HG02623 (cell line): ENCODE results near the gene BPIFB2.

Experiments
- ATAC-seq: cut with Tn5 transposase; IDR thresholded peaks from one replicate; pipeline ENCODE4 v1.9.1; 2021; ENCODE audit warnings: moderate library complexity; ENCODE audit not compliant: unreplicated experiment

Gene BPIFB2

GRCh38 chr20:33020278-33021161 lies 13.0 kb downstream of the BPIFB2 start:
- no peak for ATAC-seq

- no peak for ATAC-seq
Measured at GRCh38 chr20:33021879-33022278, 14.4 kb downstream of the BPIFB2 start.

GRCh38 chr20:33022289-33022688 lies 14.8 kb downstream of the BPIFB2 start:
- ATAC-seq, result no peak

GRCh38 chr20:33022694-33023438 lies 15.4 kb downstream of the BPIFB2 start:
- no peak for ATAC-seq

GRCh38 chr20:33023439-33024242 lies 16.1 kb downstream of the BPIFB2 start:
- ATAC-seq, result no peak

DNA sequence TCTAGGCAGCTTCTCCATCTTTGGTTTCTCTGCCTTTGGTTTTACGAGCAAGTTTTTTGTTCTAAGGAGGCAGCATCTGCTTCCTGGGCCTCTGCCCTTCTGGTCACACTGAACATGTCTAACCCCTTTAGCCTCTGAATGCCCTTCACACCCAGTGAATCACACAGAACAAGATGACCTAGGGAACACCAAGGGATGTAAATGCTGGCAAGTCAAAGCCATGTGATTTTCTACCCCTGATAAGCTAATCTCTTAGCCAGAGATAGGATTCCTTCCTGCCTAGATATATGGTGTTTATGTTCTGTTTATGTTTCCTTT lies 16.7 kb downstream of the BPIFB2 start:
- no peak for ATAC-seq

DNA sequence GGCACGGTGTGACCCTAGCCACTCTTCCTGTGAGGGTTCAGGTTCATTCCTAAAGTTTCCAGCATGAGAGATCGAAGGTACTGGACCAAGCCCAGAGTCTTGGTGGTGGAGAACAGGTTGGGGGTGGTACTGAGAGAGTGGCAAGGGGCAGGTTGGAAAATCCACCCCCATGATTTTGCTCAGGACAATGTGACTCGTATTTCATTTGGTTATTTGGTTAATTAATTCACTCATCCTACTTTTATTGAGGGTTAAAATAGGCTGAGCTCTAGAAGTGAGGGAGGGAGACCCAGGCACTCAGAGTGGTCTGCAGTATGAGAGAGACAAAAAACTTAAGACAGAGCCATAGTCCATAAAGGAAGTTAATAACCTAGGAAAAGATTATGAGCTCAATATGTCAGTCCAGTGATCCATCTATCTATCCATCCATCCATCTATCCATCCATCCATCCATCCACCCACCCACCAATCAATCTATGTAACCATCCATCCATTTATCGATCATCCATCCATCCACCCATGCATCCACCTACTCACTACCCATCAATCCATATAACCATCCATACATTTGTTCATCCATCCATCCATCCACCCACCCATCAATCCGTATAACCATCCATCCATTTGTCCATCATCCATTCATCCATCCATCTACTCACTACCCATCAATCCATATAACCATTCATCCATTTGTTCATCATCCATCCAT lies 17.3 kb downstream of the BPIFB2 start:
- ATAC-seq, result no peak

GRCh38 chr20:33025318-33025876 lies 17.9 kb downstream of the BPIFB2 start:
- ATAC-seq, result no peak

- ATAC-seq, result no peak
Measured at GRCh38 chr20:33026072-33026778, 18.7 kb downstream of the BPIFB2 start.

DNA sequence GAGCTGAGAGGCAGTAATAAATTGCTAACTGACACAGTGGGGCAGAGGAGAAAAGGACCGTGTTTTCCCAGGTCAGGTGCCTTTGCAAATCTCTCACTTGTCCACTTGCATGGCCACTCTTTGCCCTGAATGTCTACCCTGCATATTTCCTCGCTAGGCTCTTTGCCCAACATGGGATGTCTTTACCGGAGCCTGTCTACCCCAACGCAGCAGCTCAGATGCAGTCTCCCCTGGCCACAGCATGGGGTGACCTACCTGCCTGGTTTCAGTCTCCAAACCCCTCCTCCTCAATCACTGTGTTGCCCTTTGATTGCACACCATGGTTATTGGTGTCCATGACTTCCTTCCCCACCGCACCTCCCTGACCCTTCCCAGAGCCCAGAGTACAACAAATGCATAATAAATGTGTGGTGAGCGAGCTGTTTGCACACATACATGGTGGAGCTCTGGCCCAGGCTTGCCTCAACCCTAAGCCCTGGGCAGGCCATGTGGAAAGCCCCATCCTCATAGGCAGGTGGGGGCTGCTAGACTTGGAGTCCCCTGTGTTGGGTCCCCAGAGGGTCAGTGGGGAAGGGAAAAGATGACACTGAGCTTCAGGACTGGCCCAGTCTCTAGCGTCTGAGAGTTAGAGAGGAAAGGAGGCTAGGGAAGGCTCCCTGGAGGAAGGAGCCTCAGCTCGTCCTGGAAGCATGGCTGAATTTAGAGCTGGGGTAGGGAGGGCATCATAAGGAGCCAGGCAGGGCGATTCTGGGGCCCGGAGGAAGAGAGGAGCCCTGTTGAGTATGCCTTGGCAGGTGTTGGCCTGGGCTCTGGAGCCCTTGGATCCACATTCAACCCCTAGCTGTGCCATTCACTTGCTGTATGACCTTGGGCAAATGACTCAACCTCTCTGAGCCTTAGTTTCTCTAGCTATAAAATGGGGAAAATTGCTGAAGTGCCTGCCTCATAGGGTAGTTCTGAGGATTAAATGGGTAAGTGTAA lies 19.6 kb downstream of the BPIFB2 start:
- ATAC-seq, result no peak

DNA sequence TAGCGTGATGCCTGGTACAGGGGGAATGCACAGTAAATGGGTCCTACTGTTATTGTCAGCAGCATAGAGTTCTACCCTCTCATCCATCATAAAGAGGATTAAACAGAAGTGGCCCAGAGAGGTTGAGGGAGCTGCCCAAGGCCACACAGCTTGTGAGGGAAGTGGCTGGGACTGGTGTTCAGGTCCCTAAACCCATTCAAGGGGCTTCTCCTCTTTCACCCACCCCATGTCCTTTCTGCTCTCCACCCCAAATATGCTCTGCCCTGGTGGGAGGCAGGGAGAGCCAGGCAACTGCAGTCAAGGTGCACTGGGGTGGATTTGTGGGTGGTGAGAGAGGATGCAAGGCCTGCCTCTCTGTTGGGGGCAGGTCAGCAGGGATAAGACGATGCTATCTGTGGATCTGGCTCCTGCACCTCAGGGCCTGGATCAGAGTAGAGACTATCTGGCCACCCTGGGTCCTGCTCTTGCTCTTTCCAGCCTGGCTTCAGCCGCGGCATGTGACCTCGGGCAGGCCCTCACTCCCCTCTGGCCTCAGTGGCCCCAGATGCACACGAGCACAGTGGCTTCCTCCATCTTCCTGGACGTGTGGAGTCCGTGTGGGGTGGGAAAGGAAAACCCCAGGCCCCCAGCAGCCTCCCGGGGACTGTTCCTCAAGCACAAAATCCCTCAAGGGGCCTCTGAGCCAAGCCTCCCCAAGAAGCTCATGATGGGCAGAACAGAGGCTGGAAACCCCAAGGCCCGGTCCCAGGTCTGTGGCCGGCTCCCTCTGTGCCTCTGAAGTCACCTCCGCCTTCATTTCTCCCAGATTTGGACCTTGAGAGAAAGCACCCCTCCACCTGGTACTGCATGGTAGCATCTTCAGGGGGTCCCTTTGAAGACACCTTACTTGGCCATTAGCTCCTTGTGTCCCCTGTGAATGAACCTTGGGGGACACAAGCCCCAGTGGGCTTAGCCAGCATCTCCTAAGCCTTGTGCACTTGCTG lies 20.6 kb downstream of the BPIFB2 start:
- no peak for ATAC-seq

- ATAC-seq, result no peak
Measured at GRCh38 chr20:33028875-33029274, 21.4 kb downstream of the BPIFB2 start.

DNA sequence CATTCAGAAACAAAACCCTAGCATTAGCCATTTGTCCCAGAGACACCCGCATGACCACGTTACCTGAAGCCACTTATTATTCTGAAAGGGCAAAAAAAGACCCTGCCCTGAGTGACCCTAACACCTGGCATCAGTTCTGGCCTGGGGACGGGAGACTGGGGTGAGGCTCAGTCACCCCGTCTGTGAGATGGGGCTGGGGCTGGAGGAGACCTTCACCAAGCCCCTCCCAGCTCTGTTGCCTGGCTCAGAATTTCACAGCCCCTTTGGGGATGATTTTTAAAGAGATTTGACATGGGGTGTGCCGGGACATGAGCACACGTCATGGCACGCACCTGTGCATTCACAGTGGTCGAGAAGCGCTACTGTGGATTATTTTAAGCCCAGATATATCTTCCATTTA lies 22.6 kb downstream of the BPIFB2 start:
- no peak for ATAC-seq

DNA sequence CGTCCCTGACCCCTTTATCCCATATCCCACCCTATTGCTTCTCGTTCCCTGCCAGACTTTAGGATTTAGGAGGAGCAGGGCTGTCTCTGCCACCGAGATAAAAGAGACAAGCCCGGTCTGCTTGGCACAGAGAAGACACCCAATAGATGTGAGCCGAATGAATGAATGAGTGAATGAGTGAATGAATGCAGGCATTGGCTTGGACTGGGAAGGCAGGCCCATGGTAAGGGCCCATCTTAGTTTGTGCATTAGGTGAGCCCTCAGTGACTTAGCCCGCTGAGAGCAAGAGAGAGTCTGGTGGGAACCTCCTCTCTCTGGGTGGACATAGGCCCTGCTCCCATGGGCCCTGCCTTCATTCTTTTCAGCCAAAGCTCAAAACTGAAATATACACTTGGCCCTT lies 23.1 kb downstream of the BPIFB2 start:
- no peak for ATAC-seq

DNA sequence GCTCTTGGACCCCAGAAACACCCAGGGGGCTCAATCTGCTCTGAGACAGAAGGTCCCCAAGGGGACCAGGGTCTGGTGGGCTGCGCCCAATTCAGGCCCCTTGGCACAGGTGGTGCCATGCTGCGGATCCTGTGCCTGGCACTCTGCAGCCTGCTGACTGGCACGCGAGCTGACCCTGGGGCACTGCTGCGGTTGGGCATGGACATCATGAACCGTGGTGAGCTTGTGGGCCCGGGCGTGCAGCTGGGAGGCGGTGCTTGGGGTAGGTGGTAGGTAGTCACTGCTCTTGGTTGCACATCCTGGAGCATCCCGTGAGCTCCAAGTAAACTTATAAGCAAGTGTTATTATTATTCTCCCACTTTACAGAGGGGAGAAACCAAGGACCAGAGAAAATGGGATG lies 24.0 kb downstream of the BPIFB2 start, which contains the start of gene BPIFB6:
TSS of gene BPIFB6 (plus strand) at position 118 of the 400 bp plus-strand sequence. CDS start at position 118, 0 bp downstream.
- ATAC-seq, result no peak

DNA sequence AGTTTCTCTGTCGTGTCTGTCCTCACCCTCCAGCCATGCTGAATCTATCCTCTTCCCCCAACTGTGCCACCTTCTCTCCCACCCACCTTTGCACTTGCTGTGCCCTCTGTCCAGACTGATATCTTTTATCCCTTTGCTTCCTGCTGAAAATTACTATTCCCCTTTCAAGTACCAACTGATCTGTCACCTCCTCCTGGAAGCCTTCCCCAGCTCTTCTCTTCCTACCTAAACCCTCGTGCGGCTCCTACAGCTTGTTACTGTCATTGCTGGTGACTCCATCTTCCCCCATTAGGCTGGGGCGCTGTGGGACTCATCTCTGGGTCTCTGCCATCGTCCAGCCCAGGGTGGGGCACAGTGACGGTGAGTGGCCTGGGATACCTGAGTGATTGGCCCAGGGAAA lies 25.1 kb downstream of the BPIFB2 start:
- ATAC-seq, result no peak

DNA sequence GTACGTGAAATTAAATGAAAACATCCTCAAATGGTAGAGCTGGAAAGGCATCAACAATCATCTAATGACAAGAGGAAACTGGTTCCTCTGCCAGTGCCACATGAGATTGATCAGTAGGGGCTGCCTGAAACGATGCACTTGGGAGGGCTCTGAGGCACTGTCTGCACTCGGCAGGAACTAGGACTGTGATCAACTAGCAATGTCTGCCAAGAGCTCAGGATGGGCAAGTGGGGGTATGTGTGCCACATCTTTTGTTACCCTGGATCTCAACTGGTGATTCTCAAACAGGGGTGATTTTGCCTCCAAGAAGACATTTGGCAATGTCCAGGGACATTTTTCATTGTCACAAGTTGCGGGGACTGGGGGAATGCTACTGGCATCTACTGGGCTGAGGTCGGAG lies 25.9 kb downstream of the BPIFB2 start:
- no peak for ATAC-seq
